Progenitor cell of endocrine pancreas (in vitro differentiated cells): ENCODE measurements around the gene CNOT4. TPM values are rescaled to one million over a fixed set of nuclear protein-coding genes. Genes with fewer than 3 reads are reported as not detected.
A peak's percentile ranks its signal among the peaks of the same experiment; 100 is the strongest.

Experiments used
- DNase-seq: peaks from one replicate; pipeline ENCODE4 v3.0.0; 2021; ENCODE audit warnings: low spot score; ENCODE audit not compliant: unreplicated experiment
- H3K27ac Mint-ChIP-seq: 2 replicates; pipeline ENCODE4 v1.8.0; 2021; ENCODE audit warnings: mild to moderate bottlenecking, moderate library complexity, mixed read lengths
- H3K27me3 Mint-ChIP-seq: 2 replicates; pipeline ENCODE4 v1.8.0; 2021; ENCODE audit warnings: mixed read lengths
- H3K36me3 Mint-ChIP-seq: 2 replicates; pipeline ENCODE4 v1.8.0; 2022; ENCODE audit warnings: mixed read lengths; ENCODE audit not compliant: insufficient read depth
- H3K4me1 Mint-ChIP-seq: 2 replicates; pipeline ENCODE4 v1.8.0; 2021; ENCODE audit warnings: low read depth, mixed read lengths
- H3K4me3 Mint-ChIP-seq: 2 replicates; pipeline ENCODE4 v1.8.0; 2021; ENCODE audit warnings: low read depth, mild to moderate bottlenecking, moderate library complexity, mixed read lengths
- H3K9me3 Mint-ChIP-seq: 2 replicates; pipeline ENCODE4 v1.8.0; 2021; ENCODE audit warnings: low read depth, mixed read lengths
- total RNA-seq: library from RNA; stranded (reverse); gene quantifications from 2 replicates; pipeline ENCODE4 v1.2.1, GENCODE V29; 2021
- TF ChIP-seq, protein P1 (sequence below): fragments of 200-600 bp; sonication (generic); IDR thresholded peaks from one replicate; pipeline ENCODE4 v1.5.0; 2021; ENCODE audit warnings: antibody characterized with exemption, mild to moderate bottlenecking; ENCODE audit not compliant: unreplicated experiment

The CNOT4 gene
- total RNA-seq, 1 donor from 2014 or later = 34.3 TPM

DNA sequence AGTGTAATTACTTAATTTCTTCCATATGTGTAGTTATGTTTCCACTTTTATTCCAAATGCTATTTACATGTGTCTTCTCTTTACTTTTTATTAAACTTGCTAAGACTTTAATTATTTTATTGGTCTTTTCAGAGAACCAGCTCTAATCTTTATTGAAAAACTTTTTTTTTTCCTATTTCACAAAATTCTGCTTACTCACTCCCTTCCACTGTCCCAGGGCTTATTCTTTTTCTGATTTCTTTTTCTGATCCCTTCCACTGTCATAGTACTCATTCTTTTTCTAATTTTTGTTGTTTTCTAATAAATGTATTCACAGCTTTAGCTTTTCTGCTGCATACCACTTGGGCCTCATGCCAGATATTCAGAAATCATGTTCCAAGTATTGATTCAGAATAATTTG, 82.7 kb downstream of the CNOT4 start:
- Mint-ChIP-seq H3K27ac (no peak overlapping the region), H3K4me1 (peaks cover 12% of the 10 kb centered on the region), H3K4me3 (no peak overlapping the region), H3K27me3 (no peaks in the 10 kb centered on the region), H3K36me3 (peaks cover 7% of the 10 kb centered on the region), H3K9me3 (no peaks in the 10 kb centered on the region)
- TF ChIP-seq, protein P1, sequence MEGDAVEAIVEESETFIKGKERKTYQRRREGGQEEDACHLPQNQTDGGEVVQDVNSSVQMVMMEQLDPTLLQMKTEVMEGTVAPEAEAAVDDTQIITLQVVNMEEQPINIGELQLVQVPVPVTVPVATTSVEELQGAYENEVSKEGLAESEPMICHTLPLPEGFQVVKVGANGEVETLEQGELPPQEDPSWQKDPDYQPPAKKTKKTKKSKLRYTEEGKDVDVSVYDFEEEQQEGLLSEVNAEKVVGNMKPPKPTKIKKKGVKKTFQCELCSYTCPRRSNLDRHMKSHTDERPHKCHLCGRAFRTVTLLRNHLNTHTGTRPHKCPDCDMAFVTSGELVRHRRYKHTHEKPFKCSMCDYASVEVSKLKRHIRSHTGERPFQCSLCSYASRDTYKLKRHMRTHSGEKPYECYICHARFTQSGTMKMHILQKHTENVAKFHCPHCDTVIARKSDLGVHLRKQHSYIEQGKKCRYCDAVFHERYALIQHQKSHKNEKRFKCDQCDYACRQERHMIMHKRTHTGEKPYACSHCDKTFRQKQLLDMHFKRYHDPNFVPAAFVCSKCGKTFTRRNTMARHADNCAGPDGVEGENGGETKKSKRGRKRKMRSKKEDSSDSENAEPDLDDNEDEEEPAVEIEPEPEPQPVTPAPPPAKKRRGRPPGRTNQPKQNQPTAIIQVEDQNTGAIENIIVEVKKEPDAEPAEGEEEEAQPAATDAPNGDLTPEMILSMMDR = no peak
- no peak for DNase-seq

DNA sequence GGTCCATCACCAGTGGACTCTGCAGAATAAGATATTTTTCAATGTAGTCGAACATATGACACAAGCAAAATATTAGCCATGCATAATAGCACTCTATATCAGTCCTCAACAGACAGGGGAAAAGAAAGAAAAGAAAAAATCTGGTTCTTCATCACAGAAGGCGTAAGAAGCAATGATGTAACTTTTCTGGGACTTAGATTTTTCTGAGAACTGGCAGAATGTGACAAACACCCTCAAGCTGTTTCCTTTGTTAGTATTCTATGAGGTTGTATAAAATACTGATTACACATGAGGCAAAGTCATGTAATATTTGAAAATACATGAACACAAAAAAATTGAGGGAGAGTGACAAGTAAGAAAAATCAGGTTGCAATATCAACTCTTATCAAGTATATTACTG, 84.9 kb downstream of the CNOT4 start:
- H3K4me1 Mint-ChIP-seq = peaks cover 12% of the 10 kb centered on the region
- DNase-seq = no peak
- H3K27ac Mint-ChIP-seq = no peak overlapping the region
- H3K9me3 Mint-ChIP-seq = no peaks in the 10 kb centered on the region
- TF ChIP-seq, protein P1 = no peak
- no peaks in the 10 kb centered on the region for H3K27me3 Mint-ChIP-seq
- peaks cover 7% of the 10 kb centered on the region for H3K36me3 Mint-ChIP-seq
- no peak overlapping the region for H3K4me3 Mint-ChIP-seq

DNA sequence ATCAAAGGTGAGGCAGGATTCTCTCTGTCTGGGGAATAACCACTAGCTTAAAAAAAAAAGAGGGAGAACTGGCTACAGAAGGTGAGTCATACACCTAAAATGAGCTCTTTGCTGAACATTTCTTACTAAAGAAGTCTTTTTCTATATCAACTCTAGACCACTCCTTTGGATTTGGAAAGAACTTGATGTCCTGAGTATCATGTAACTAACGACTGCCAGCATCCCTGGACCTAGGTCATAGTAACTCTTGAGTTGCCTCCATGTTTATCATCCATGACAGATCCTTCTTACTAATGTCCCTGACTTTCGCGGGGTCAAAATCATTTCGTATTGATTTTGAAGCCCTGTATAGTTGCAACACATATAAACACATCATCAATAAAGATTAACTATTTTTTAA, 89.1 kb downstream of the CNOT4 start:
- TF ChIP-seq, protein P1 = no peak
- Mint-ChIP-seq H3K36me3 (peaks cover 10% of the 10 kb centered on the region), H3K27ac (no peak overlapping the region), H3K4me3 (no peak overlapping the region), H3K4me1 (no peaks in the 10 kb centered on the region), H3K9me3 (no peaks in the 10 kb centered on the region), H3K27me3 (no peaks in the 10 kb centered on the region)
- no peak for DNase-seq

DNA sequence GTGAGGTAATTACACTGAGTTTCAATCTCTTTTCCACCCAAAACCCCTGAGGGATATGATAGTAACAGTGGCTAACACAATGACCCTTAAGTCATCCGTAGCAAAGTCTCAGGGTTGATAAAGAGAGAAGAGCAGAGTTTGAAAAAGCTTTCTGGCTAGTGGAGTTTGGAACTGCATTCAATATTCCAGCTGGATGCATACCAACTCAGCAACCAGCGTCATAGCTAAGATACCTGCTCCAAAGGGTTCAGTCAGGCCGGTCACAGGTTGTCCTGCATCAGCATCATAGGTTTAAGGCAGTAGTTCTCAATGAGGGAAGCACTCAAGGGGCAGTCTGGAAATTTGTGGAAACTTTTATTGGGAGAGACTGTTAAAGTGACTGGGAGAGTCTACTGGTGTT, 93.5 kb downstream of the CNOT4 start:
- Mint-ChIP-seq H3K27me3 (no peaks in the 10 kb centered on the region), H3K36me3 (peaks cover 9% of the 10 kb centered on the region), H3K4me3 (no peak overlapping the region), H3K9me3 (no peaks in the 10 kb centered on the region), H3K4me1 (no peaks in the 10 kb centered on the region), H3K27ac (no peak overlapping the region)
- DNase-seq = no peak
- TF ChIP-seq, protein P1 = no peak

DNA sequence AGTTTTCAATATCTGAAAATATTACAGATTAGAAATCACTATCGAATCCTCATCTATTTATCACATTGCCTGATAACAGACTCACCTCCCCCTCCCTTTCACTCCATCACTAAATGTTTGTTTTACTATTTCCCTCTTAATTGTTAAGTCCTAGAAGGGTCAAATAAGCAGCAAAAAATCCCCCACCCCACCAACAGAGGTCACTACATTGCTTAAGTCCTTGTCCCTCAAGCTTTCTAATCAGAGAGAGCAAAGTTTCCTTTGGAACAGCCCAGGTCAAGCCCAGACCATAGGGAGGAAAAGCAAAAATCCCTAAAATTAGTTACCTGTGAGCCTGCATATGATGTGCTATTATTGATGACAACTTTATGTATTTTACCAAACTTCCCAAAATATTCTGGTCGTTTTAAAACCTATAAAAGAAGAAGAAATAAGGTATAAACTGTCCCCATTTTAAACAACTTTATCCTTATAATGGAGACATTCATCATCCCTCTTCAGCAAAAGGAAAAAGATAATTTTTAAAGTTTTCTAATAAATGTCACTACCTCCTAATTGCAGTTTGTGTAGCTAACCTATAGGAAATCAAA, 95.0 kb downstream of the CNOT4 start:
- Mint-ChIP-seq H3K27me3 (no peaks in the 10 kb centered on the region), H3K4me3 (no peak overlapping the region), H3K4me1 (no peaks in the 10 kb centered on the region), H3K27ac (no peak overlapping the region), H3K9me3 (no peaks in the 10 kb centered on the region), H3K36me3 (peaks cover 5% of the 10 kb centered on the region)
- no peak for DNase-seq
- TF ChIP-seq, protein P1 = peak; percentile 55
